GM12878 (cell line): ENCODE results near the gene TUBB. TPM values are rescaled to one million over a fixed set of nuclear protein-coding genes. Genes with fewer than 3 reads are reported as not detected.

Experiments used
- ATAC-seq: fragments of 200-7000 bp; cut with Tn5 transposase; 3 replicates; pipeline ENCODE4 v1.9.1; 2020; ENCODE audit warnings: mild to moderate bottlenecking, moderate library complexity
- BruUV-seq: library from RNA; stranded (reverse); fragments of 400-500 nt; replicated peaks from 2 replicates; lab custom pipeline; 2021; lab: Mats Ljungman, UMichigan
- CTCF ChIA-PET: fragments of 300-600 bp; sonication (Branson Sonifier 250); formaldehyde crosslinking; extraction: SDS; loops from one replicate; lab custom pipeline; 2021; ENCODE audit warnings: inconsistent platforms; lab: Yijun Ruan, JAX
- POLR2A ChIA-PET: fragments of 350-600 bp; formaldehyde crosslinking; extraction: SDS; loops from one replicate; lab custom pipeline; 2021; ENCODE audit warnings: inconsistent platforms; lab: Charles Lee
- RAD21 ChIA-PET: fragments of 300-600 bp; sonication (Branson Sonifier 250); formaldehyde crosslinking; loops from one replicate; lab custom pipeline; 2023; ENCODE audit warnings: antibody characterized with exemption; ENCODE audit not compliant: unreplicated experiment; lab: Charles Lee
- SMC1A ChIA-PET: fragments of 300-600 bp; sonication (Branson Sonifier 250); formaldehyde crosslinking; loops from one replicate; lab custom pipeline; 2023; ENCODE audit not compliant: unreplicated experiment, uncharacterized antibody; lab: Charles Lee
- DNase-seq: peaks from one replicate; pipeline ENCODE4 v3.0.0-alpha.2; 2011; ENCODE audit warnings: low read depth, low spot score
- FAIRE-seq: peaks from 3 replicates; lab custom pipeline; 2011; peaks lifted over from hg19 to GRCh38; lab: Jason Lieb, UNC
- H2AFZ ChIP-seq: 2 replicates; pipeline ENCODE4 v1.6.0; 2011; ENCODE audit warnings: low read depth, low read length, control low read depth; ENCODE audit not compliant: control insufficient read depth
- H3K27ac ChIP-seq: 2 replicates; pipeline ENCODE4 v1.5.1; 2011; ENCODE audit warnings: control low read depth; ENCODE audit not compliant: control insufficient read depth, insufficient read depth
- H3K27me3 ChIP-seq, 2 experiments: replicated peaks in 1 of 2; 2 replicates each; pipeline versions ENCODE4 v1.6.0 to v1.6.1; 2011; ENCODE audit warnings: low read length in 1 of 2; ENCODE audit not compliant: control insufficient read depth in 2 of 2, insufficient read depth in 2 of 2
- H3K36me3 ChIP-seq, 2 experiments: 2 replicates each; pipeline ENCODE4 v1.5.1; 2011; ENCODE audit warnings: low read length in 1 of 2; ENCODE audit not compliant: control insufficient read depth in 2 of 2, insufficient read depth in 2 of 2
- H3K4me1 ChIP-seq: 2 replicates; pipeline ENCODE4 v1.6.1; 2011; ENCODE audit warnings: mild to moderate bottlenecking, low read length, moderate library complexity, mixed read lengths; ENCODE audit not compliant: control insufficient read depth, insufficient read depth
- H3K4me2 ChIP-seq: 2 replicates; pipeline ENCODE4 v1.6.0; 2011; ENCODE audit warnings: control low read depth; ENCODE audit not compliant: control insufficient read depth, insufficient read depth
- H3K4me3 ChIP-seq: fragments of 200-600 bp; sonication (generic); 2 replicates; pipeline ENCODE4 v1.5.1; 2016
- H3K79me2 ChIP-seq: 2 replicates; pipeline ENCODE4 v1.6.0; 2011; ENCODE audit warnings: low read length; ENCODE audit not compliant: control insufficient read depth, insufficient read depth
- H3K9ac ChIP-seq: 2 replicates; pipeline ENCODE4 v1.8.0; 2011; ENCODE audit warnings: low read length, control low read depth, mixed read lengths; ENCODE audit not compliant: control insufficient read depth, insufficient read depth
- H3K9me3 ChIP-seq: replicated peaks from 3 replicates; pipeline ENCODE4 v1.5.1; 2011; ENCODE audit warnings: mild to moderate bottlenecking, low read length; ENCODE audit not compliant: control insufficient read depth, insufficient read depth
- H4K20me1 ChIP-seq: 2 replicates; pipeline ENCODE4 v1.6.0; 2011; ENCODE audit not compliant: control insufficient read depth, insufficient read depth
- BCL11A ChIP-seq: IDR thresholded peaks from 2 replicates; pipeline ENCODE4 v1.6.1; 2011; ENCODE audit warnings: low read depth, low read length
- CBFB ChIP-seq: IDR thresholded peaks from 2 replicates; pipeline ENCODE4 v1.6.1; 2016; ENCODE audit warnings: antibody characterized with exemption, low read depth
- CHD4 ChIP-seq: fragments of 200-600 bp; sonication (generic); IDR thresholded peaks from 2 replicates; pipeline ENCODE4 v1.6.1; 2016; ENCODE audit warnings: mild to moderate bottlenecking
- CREM ChIP-seq: IDR thresholded peaks from 2 replicates; pipeline ENCODE4 v1.6.1; 2014; ENCODE audit warnings: antibody characterized with exemption, low read depth
- EZH2 ChIP-seq: IDR thresholded peaks from 2 replicates; pipeline ENCODE4 v1.6.1; 2012; ENCODE audit warnings: low read depth, mild to moderate bottlenecking, control low read depth, inconsistent platforms, low read length, borderline replicate concordance; ENCODE audit not compliant: control insufficient read depth
- KLF5 ChIP-seq: fragments of 450-650 bp; IDR thresholded peaks from 2 replicates; pipeline ENCODE4 v1.6.1; 2014; ENCODE audit warnings: mild to moderate bottlenecking; ENCODE audit not compliant: partially characterized antibody
- PAX8 ChIP-seq: fragments of 450-650 bp; IDR thresholded peaks from 2 replicates; pipeline ENCODE4 v1.6.1; 2017; ENCODE audit warnings: mild to moderate bottlenecking, moderate library complexity
- POLR2A ChIP-seq: IDR thresholded peaks from 2 replicates; pipeline ENCODE4 v1.6.1; 2011; ENCODE audit warnings: low read depth, mild to moderate bottlenecking, low read length
- POLR2AphosphoS2 ChIP-seq: IDR thresholded peaks from 2 replicates; pipeline ENCODE4 v1.6.1; 2011; ENCODE audit warnings: low read depth, mild to moderate bottlenecking, low read length, improper control_type of control experiment, moderate library complexity
- POLR2AphosphoS5 ChIP-seq: IDR thresholded peaks from 2 replicates; pipeline ENCODE4 v1.6.1; 2011; ENCODE audit warnings: mild to moderate bottlenecking, low read length, inconsistent platforms
- RAD51 ChIP-seq: fragments of 450-650 bp; IDR thresholded peaks from 2 replicates; pipeline ENCODE4 v1.6.1; 2016; ENCODE audit warnings: moderate library complexity, mild to moderate bottlenecking, inconsistent platforms
- SIX5 ChIP-seq: IDR thresholded peaks from 2 replicates; pipeline ENCODE4 v1.6.1; 2011; ENCODE audit warnings: mild to moderate bottlenecking, low read depth, low read length, moderate library complexity; ENCODE audit not compliant: severe bottlenecking
- SMAD5 ChIP-seq: IDR thresholded peaks from 2 replicates; pipeline ENCODE4 v1.6.1; 2016; ENCODE audit warnings: antibody characterized with exemption, low read depth
- ZBED1 ChIP-seq: IDR thresholded peaks from 2 replicates; pipeline ENCODE4 v1.6.1; 2016; ENCODE audit warnings: borderline replicate concordance
- WGBS: methylation state at CpG from one replicate; pipeline ENCODE4 v1.1.6; 2016; ENCODE audit warnings: low lambda C conversion rate; ENCODE audit not compliant: insufficient replicate concordance, insufficient coverage; ENCODE audit errors: missing lambda C conversion rate; 5-methylcytosine and 5-hydroxymethylcytosine counted together
- in situ Hi-C: fragments of 300-500 bp; cut with MboI; formaldehyde crosslinking; loops from 9 replicates; pipeline ENCODE4 v1.14.3; 2018; ENCODE audit warnings: mixed read lengths
- intact Hi-C: fragments of 100-400 bp; cut with micrococcal nuclease; formaldehyde crosslinking; loops from one replicate; pipeline ENCODE4 v1.14.2; 2022; ENCODE audit not compliant: unreplicated experiment
- polyA plus RNA-seq, 11 experiments: library from polyadenylated mRNA; depleted of rRNA in 4 of 11; unstranded in 6 of 11; stranded (reverse) in 5 of 11; fragments of >200 nt; fragmentation: Nextera tagmentation in 4 of 11; fragmentation: Illumina TruSeq in 1 of 11; extraction: Ambion mirVana in 4 of 11; extraction: Trizol in 1 of 11; gene quantifications; 1 replicate in 1 of 11; 2 replicates in 10 of 11; pipeline versions ENCODE4 v1.2.1 to v1.2.3, GENCODE V29; 2011 to 2016; ENCODE audit warnings: inconsistent platforms in 2 of 11, missing spikeins in 2 of 11, low read depth in 1 of 11
- total RNA-seq, 4 experiments: library from RNA; depleted of rRNA in 3 of 4; stranded (reverse); fragments of >200 nt in 3 of 4; fragmentation: Illumina TruSeq in 1 of 4; extraction: Trizol in 1 of 4; gene quantifications; 2 replicates each; pipeline versions ENCODE4 v1.2.1 to v1.2.3, GENCODE V29; 2013 to 2021
- TF ChIP-seq, protein P1 (sequence below): fragments of 150-350 bp; IDR thresholded peaks from 2 replicates; pipeline ENCODE4 v1.6.1; 2014; ENCODE audit warnings: mild to moderate bottlenecking, low read depth, low read length
- TF ChIP-seq, protein P2 (sequence below): IDR thresholded peaks from 2 replicates; pipeline ENCODE4 v1.6.1; 2012; ENCODE audit warnings: low read depth, low read length, improper control_type of control experiment
- TF ChIP-seq, protein P3 (sequence below): fragments of 450-650 bp; formaldehyde crosslinking; IDR thresholded peaks from 2 replicates; pipeline ENCODE4 v1.5.0; 2022; ENCODE audit warnings: mild to moderate bottlenecking, missing genetic modification characterization

The TUBB gene
- total and polyA plus RNA-seq, 10 of the 15 experiments (the other 5 are each of a cell fraction or from before 2014, with no cell fraction given), result 1,039 to 3,052 (median 1,656) TPM

DNA sequence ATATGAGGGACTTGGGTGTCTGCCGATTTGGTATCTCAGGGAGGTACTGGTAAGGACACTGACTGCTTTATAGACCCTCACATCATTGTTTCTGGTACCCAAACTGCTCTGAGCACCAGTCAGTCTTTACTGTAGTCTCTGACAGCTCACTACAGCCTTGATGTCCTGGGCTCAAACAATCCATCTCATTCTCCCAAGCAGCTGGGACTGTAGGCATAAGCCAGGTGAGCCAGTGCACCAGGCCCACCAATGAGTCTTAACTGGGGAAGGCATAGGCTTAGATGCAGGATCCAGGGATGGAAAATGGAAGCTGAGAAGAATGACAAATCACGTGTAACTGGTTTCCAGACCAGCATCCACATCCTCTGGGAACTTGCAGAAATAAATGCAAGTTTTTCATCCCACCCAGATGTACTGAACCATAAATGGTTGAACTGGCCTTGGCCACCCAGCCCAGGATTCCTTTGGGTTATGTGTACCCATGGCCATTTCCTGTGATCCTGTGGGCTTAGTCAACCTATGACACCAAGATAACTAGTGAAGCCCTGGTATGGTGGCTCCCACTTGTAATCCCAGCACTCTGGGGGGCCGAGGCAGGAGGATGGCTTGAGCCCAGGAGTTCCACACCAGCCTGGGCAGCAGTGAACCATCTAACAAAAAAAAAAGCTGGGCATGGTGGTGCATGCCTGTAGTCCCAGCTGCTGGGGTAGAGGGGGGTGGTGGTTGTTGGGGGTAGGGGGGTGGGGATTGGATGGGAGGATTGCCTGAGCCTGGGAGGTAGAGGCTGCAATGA lies 5.8 kb downstream of the TUBB start:
- intact Hi-C loops, result loop anchor here (5.0 kb wide), 1 partner anchor 361 kb away; no protein-coding TSS in a partner anchor
- SMC1A ChIA-PET, result interaction anchor here (1.3 to 17.7 kb wide), 4 partner anchors 10 to 184 kb away, joined by 4 to 265 read pairs (median 8); partner anchors contain the start of gene DHX16
- Histone ChIP-seq H3K79me2 (peaks cover 47% of the 10 kb centered on the region), H3K4me1 (peaks cover 17% of the 10 kb centered on the region), H3K9ac (no peak overlapping the region), H3K27ac (no peak overlapping the region), H3K9me3 (no peaks in the 10 kb centered on the region), H3K36me3 (peaks cover 28 to 34% of the 10 kb centered on the region in 2 experiments), H4K20me1 (peaks cover 10% of the 10 kb centered on the region), H3K4me2 (no peak overlapping the region), H2AFZ (no peak overlapping the region), H3K27me3 (no peaks in the 10 kb centered on the region), H3K4me3 (no peak overlapping the region)
- no peak; the same call in 1 of the 3 replicates for ATAC-seq
- BruUV-seq, result no TSS peak
- CTCF ChIA-PET, result interaction anchor here (1.0 to 22.7 kb wide), 7 partner anchors 9 to 184 kb away, joined by 3 to 487 read pairs (median 5); partner anchors contain the start of gene NRM
- DNase-seq, result no peak
- RAD21 ChIA-PET, result interaction anchor here (3.4 to 11.2 kb wide), 2 partner anchors 10 to 44 kb away, joined by 14 to 209 read pairs; no protein-coding TSS in a partner anchor
- FAIRE-seq, result no peak
- in situ Hi-C loops, result no loop called here
- POLR2A ChIA-PET, result interaction anchor here (0.5 to 11.6 kb wide), 7 partner anchors 9 to 113 kb away, joined by 3 to 200 read pairs (median 4); no protein-coding TSS in a partner anchor
- 3% methylated on average over 3 of the region's 3 CpGs for WGBS
- TF ChIP-seq POLR2A, result peak; percentile 78
- TF ChIP-seq POLR2AphosphoS2, result peak; percentile 93
- TF ChIP-seq, protein P1, sequence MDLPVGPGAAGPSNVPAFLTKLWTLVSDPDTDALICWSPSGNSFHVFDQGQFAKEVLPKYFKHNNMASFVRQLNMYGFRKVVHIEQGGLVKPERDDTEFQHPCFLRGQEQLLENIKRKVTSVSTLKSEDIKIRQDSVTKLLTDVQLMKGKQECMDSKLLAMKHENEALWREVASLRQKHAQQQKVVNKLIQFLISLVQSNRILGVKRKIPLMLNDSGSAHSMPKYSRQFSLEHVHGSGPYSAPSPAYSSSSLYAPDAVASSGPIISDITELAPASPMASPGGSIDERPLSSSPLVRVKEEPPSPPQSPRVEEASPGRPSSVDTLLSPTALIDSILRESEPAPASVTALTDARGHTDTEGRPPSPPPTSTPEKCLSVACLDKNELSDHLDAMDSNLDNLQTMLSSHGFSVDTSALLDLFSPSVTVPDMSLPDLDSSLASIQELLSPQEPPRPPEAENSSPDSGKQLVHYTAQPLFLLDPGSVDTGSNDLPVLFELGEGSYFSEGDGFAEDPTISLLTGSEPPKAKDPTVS, result no peak
- TF ChIP-seq PAX8, result no peak
- no peak for TF ChIP-seq BCL11A
- no peak for TF ChIP-seq RAD51
- no peak for TF ChIP-seq KLF5
- peak; percentile 82 for TF ChIP-seq POLR2AphosphoS5
- TF ChIP-seq CHD4, result no peak
- TF ChIP-seq SMAD5, result peak; percentile 97; the same call in 1 of the 2 replicates
- 0 out of 2 replicates have a peak, but pooled peaks have one; percentile 59 for TF ChIP-seq EZH2
- no peak; the same call in 1 of the 2 replicates for TF ChIP-seq CREM
- TF ChIP-seq, protein P2, sequence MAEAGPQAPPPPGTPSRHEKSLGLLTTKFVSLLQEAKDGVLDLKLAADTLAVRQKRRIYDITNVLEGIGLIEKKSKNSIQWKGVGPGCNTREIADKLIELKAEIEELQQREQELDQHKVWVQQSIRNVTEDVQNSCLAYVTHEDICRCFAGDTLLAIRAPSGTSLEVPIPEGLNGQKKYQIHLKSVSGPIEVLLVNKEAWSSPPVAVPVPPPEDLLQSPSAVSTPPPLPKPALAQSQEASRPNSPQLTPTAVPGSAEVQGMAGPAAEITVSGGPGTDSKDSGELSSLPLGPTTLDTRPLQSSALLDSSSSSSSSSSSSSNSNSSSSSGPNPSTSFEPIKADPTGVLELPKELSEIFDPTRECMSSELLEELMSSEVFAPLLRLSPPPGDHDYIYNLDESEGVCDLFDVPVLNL, result no peak
- TF ChIP-seq, protein P3, sequence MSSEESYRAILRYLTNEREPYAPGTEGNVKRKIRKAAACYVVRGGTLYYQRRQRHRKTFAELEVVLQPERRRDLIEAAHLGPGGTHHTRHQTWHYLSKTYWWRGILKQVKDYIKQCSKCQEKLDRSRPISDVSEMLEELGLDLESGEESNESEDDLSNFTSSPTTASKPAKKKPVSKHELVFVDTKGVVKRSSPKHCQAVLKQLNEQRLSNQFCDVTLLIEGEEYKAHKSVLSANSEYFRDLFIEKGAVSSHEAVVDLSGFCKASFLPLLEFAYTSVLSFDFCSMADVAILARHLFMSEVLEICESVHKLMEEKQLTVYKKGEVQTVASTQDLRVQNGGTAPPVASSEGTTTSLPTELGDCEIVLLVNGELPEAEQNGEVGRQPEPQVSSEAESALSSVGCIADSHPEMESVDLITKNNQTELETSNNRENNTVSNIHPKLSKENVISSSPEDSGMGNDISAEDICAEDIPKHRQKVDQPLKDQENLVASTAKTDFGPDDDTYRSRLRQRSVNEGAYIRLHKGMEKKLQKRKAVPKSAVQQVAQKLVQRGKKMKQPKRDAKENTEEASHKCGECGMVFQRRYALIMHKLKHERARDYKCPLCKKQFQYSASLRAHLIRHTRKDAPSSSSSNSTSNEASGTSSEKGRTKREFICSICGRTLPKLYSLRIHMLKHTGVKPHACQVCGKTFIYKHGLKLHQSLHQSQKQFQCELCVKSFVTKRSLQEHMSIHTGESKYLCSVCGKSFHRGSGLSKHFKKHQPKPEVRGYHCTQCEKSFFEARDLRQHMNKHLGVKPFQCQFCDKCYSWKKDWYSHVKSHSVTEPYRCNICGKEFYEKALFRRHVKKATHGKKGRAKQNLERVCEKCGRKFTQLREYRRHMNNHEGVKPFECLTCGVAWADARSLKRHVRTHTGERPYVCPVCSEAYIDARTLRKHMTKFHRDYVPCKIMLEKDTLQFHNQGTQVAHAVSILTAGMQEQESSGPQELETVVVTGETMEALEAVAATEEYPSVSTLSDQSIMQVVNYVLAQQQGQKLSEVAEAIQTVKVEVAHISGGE (CRISPR knock-in tag), result no peak
- peak; percentile 67 for TF ChIP-seq CBFB
- TF ChIP-seq ZBED1, result peak; percentile 92; the same call in 1 of the 2 replicates
- no peak for TF ChIP-seq SIX5
